HG03342 (cell line): Measurements from ENCODE around the gene FAM9C.
A peak's percentile ranks its signal among the peaks of the same experiment; 100 is the strongest.
"Not testable (repeated sequence)": the region's sequence is repeated elsewhere in the genome, so short reads cannot be mapped to it uniquely, and the experiment has no call there.

Experiments
- ATAC-seq: cut with Tn5 transposase; IDR thresholded peaks from one replicate; pipeline ENCODE4 v1.9.1; 2021; ENCODE audit warnings: mild to moderate bottlenecking, moderate library complexity; ENCODE audit not compliant: unreplicated experiment

Gene FAM9C

GRCh38 chrX:13076176-13076961 lies 31.9 kb upstream of the FAM9C start:
- ATAC-seq = peak; percentile 53

- peak; percentile 84 for ATAC-seq
Observed at GRCh38 chrX:13074297-13075262, 30.2 kb upstream of the FAM9C start.

GRCh38 chrX:13069771-13070416 lies 25.5 kb upstream of the FAM9C start:
- no peak for ATAC-seq

DNA sequence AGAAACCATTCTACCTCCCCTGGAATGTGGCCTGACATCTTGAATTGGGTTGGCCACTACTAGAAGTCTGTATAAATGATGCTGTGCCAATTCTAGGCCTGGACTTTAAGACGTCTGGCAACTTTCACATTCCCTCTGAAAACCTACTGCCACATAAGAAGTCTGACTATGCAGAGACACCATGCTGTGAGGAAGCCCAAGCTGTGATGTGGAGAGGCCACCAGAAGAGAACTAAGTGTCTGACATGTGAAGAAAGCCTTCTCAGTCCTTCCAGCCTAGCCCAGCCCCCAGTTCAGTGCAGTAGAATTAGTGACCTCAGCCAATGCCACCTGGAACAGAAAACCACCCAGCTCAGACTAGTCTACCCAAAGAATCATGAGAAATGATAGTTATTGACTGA lies 24.2 kb upstream of the FAM9C start:
- no peak for ATAC-seq

DNA sequence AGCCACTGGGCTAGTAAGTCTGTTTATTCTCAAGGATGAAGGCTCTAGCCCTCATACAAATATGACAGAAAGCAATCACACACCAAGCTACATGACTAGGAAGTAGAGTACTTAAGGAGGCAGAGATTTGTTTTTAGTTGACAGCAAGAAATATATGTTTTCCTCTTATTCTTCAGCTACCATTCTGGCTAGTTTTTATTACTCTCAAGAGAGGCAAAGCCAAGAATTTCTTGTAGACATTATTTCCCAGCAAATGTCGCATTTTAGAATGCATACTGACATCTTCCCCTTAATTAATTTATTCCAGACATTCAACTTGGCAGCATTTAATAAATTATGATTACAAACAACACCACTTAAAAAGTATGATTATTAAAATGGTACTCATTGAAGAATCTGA lies 23.4 kb upstream of the FAM9C start:
- ATAC-seq = no peak

DNA sequence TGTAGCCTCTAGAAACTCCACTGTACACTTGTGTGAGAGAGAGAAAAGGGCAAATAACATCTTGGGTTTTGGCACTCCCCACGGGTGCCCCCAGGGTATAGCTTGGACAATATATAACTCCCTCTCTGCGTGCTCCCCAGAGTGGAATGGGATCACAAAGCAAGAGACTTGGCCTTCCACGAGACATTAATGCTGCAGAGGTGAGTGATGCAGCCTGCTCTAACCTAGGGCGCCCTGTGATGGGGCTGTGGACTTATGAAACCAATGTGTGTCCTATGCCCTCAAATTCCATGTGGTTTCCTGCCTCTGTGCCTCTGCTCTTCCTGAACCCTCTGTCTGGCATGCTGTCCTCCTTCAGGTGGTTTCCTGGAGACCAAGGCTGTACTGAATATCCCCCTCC lies 22.0 kb upstream of the FAM9C start:
- ATAC-seq = no peak

DNA sequence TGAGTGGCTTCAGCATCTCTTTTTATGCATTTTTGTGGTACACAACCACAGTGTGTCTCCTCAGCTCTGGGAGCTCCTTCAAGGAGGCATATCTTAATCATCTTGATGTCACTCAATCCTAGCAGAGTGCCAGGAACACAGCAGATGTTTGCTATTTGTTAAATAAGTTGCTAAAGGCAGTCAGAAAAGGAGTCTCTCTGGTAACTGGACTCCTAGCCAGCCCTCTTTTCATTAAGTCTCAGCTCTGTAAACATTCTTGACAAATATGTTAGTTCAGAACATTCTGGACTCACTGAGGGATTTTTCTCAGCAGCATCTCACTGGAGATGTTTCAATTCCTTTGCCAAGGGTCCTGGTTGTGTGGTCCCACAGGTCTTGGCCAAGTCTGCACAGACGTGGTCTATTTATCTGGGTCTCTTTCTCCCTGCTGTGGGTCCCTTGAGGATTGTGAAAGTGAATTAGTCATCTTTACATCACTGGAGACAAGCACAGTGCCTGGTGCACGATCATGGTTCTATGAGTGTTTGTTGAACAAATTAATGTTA lies 20.3 kb upstream of the FAM9C start:
- ATAC-seq = no peak

- not testable (repeated sequence) for ATAC-seq
Observed at GRCh38 chrX:13063124-13063523, 18.7 kb upstream of the FAM9C start.

DNA sequence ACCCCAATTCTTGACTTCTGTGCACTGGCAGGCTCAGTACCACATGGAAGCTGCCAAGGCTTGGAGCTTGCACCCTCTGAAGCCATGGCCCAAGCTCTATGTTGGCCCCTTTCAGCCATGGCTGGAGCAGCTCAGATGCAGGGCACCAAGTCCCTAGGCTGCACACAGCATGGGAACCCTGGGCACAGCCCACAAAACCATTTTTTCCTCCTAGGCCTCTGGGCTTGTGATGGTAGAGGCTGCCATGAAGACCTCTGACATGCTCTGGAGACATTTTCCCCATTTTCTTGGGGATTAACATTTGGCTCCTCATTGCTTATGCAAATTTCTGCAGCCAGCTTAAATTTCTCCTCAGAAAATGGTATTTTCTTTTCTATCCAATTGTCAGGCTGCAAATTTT lies 17.9 kb upstream of the FAM9C start:
- not testable (repeated sequence) for ATAC-seq

- ATAC-seq = not testable (repeated sequence)
Observed at GRCh38 chrX:13061215-13061708, 16.8 kb upstream of the FAM9C start.

DNA sequence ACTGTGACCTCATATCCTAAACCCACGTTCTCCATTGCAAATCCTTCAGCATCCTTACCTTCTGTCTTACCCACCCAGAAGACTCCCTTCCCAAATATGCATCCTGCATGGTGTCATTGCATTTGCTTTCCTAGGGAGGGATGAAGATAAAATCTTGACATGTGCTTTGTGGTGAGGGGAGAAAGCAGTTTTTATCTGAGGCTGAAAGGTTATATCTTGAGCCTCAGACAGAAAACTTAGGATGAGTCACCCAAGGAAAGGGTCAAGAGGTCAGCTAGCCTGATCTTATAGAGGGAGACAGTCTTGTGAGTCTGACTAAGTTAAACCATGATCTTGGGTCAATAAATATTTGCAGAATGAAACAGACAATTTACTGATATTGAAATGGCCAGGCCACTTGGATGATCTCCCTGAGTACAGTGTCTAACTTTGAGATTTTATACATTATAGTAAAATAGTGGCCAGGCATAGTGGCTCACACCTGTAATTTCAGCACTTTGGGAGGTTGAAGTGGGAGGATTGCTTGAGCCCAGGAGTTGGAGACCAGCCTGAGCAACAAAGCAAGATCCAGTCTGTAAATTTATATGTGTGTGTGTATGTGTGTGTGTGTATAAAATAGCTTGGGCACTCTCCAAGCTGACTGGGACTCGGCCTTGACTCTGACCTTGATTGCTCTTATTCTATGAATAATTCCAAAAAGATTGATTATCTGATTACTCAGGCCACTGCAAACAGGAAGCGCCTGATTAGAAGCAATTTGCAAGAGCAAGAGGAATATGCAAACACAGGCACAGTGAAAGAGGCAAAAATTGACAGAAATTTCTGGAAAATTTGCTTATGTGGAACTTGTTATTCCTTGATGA lies 15.4 kb upstream of the FAM9C start:
- ATAC-seq = no peak

DNA sequence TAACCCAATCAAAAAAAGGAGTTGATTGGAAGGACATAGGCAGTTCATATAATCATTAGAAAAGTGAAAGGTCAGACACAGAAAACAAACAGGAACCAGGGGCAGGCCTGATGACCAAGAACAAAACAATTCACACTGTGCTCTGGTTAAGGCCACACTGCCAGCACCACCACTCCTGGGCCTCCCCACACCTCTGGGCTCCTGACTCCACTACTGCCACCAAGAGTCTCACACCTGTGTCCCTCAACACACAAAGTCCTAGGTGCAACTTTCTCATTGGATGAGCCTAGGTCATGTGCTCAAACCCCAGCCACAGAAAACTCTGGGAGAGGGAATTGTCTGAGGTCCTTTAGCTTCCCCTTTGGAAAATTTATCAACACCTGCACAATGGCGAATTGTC lies 11.1 kb upstream of the FAM9C start:
- ATAC-seq = peak; percentile 40

- ATAC-seq = no peak
Observed at GRCh38 chrX:13053171-13053570, 8.8 kb upstream of the FAM9C start.

DNA sequence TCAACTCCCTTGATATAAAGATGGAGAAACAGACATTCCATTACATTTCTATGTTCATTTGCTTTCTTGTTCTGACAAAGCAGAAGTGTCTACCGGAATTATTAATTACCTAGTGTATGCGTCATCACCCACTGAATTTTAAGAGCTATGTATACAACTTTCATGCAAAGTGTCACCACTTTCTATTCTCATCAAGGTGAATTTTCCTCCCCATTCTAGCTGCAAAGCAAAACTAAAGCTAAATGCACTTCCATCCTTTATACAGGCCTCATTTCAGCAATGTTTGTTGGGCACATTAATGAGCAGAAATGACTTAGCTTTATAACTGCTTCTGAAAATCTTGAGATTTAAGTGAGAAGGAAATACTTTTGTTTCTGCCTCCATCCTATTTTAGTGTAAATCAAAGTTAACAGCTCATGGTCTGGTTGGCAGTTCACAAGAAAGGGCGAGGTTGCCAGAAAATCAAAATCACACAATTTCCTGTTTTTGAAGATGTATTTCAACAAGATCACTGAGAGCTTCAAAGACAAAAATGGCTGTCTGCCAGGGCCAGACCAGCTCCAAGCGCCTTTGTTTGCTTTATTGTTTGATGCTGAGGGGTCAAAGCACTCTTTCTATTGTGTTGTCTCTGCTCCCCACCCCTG lies 7.2 kb upstream of the FAM9C start:
- ATAC-seq = peak; percentile 78

DNA sequence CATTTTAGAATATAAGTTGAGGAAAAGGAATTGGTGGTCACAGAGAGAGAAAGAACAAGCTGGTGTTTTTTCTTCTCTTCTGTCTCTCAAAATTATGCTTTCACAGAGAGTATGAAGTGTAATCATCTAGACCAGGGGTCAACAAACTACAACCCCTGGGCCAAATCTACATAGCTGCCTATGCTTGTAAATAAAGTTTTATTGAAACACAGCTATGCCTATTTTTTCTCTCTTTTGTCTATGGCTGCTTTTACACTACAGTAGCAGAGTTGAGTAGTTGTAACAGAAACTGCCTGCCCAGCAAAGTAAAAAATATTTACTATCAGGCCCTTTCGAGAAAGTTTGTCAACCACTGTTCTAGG lies 6.7 kb upstream of the FAM9C start:
- no peak for ATAC-seq

GRCh38 chrX:13050151-13050550 lies 5.7 kb upstream of the FAM9C start:
- ATAC-seq = no peak

DNA sequence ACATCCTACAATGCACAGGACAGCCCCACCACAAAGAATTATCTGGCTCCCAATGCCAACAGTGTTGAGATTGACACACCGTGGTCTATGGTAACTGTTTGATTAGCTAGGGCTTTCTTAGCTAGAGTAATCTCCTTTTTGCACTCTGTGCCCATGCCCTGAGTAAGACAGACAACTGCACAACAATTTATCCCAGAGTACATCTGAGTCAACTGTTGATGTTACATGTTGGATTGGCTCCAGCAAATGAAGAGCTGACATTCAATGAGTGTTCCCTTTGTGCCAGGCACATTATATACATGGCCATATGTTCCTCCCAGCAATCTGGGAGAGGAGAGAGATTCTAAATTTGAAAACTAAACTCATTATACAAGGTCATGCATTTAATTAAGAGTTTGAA lies 3.9 kb upstream of the FAM9C start:
- no peak for ATAC-seq

DNA sequence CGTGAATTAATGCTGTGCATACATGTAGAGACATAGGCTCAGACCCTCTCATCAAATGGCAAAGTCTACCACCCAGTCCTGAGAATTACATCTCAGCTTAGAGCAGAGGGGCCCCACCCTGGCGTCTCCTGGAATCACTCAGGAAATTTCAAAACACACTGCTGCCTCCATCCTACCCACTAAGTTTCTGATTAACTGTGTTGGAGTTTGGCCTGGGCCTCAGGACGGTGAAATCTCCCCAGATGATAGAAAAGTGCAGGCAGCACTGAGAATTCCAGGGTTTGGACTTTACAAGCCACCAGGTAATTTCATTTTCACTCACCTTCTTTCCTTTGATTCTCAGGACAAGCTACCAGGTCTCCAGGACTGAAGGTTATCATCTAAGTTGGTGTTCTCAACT lies 3.3 kb upstream of the FAM9C start:
- ATAC-seq = no peak

- no peak for ATAC-seq
Observed at GRCh38 chrX:13046141-13046855, 1.9 kb upstream of the FAM9C start.
